Measurements from ENCODE around the gene VDAC2. TPM values are rescaled to one million over a fixed set of nuclear protein-coding genes. Genes with fewer than 3 reads are reported as not detected.
"Not testable (repeated sequence)": the region's sequence is repeated elsewhere in the genome, so short reads cannot be mapped to it uniquely, and the experiment has no call there.

The VDAC2 gene
- total RNA-seq, 2 experiments from 2014 or later, result 193 TPM

DNA sequence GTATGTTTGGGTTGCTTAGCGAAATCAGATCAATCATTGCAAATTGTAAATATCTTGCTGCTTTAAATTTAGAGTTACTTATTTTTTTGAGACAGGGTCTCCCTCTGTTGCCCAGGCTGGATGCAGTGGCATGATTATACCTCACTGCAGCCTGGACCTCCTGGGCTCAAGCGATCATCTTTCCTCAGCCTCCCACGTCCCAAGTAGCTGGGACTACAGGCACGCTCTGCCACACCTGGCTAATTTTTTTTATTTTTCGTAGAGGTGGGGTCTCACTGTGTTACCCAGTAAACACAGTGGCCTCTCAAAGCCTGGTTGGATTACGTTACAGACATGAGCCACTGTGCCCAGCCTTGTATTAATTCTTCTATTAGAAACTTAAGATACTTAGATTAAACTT, 1.7 kb downstream of the VDAC2 start:
- Mint-ChIP-seq H3K27ac (no peak overlapping the region), H3K9me3 (no peaks in the 10 kb centered on the region), H3K36me3 (ENCODE audit: low read depth) (peaks cover 38% of the 10 kb centered on the region), H3K4me3 (peak overlapping the region; percentile 100), H3K27me3 (ENCODE audit: low read depth) (no peaks in the 10 kb centered on the region), H3K4me1 (ENCODE audit: low read depth) (peaks cover 53% of the 10 kb centered on the region)
- intact Hi-C loops (cut with micrococcal nuclease), result no loop called here
- no peak for DNase-seq
- CTCF ChIA-PET, result interaction anchor here (0.6 to 5.4 kb wide), 4 partner anchors 18 to 1045 kb away, joined by 4 to 38 read pairs (median 20); partner anchors contain the start of gene COMTD1

DNA sequence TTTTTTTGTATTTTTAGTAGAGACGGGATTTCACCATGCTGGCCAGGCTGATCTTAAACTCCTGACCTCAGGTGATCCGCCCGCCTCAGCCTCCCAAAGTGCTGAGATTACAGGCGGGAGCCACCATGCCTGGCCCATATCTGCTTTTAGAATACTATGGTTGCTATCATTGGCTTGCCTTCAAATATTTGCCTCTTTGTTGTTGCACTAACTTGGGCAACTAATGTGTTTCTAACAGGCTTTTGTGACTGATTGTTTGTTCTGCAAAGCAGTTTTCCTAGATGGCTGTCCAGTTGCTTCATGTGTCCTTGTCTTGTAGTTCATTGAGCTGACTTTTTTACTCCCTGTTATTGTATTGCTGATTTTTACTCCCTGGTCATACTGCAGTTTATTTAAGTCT, 9.7 kb downstream of the VDAC2 start:
- Mint-ChIP-seq H3K27ac (peak overlapping the region; percentile 50), H3K9me3 (no peaks in the 10 kb centered on the region), H3K4me1 (ENCODE audit: low read depth) (peaks cover 55% of the 10 kb centered on the region), H3K4me3 (no peak overlapping the region), H3K36me3 (ENCODE audit: low read depth) (peaks cover 43% of the 10 kb centered on the region), H3K27me3 (ENCODE audit: low read depth) (no peaks in the 10 kb centered on the region)
- intact Hi-C loops (cut with micrococcal nuclease), result no loop called here
- CTCF ChIA-PET, result interaction anchor here (0.7 kb wide), 1 partner anchor 10 kb away, joined by 3 read pairs; no protein-coding TSS in a partner anchor
- no peak for DNase-seq

DNA sequence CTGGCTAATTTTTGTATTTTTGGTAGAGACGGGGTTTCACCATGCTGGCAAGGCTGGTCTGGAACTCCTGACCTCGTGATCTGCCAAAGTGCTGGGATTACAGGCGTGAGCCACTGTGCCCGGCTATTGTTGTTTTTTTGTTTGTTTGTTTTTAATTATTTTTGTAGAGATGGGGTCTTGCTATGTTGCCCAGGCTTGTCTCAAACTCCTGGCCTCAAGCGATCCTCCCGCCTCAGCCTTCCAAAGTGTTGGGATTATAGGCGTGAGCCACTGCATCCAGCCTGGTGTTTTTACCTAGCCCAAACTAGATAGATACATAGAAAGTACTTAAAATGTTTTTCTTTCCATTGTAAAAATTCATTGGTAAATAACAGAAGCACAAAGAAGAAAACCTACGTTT, 10.9 kb downstream of the VDAC2 start:
- CTCF ChIA-PET, result interaction anchor here (1.0 kb wide), 1 partner anchor 10 kb away, joined by 3 read pairs; no protein-coding TSS in a partner anchor
- Mint-ChIP-seq H3K4me1 (ENCODE audit: low read depth) (peaks cover 56% of the 10 kb centered on the region), H3K36me3 (ENCODE audit: low read depth) (peaks cover 44% of the 10 kb centered on the region)
- H3K27me3 Mint-ChIP-seq (ENCODE audit: low read depth); H3K4me3 Mint-ChIP-seq; DNase-seq; H3K9me3 Mint-ChIP-seq; intact Hi-C loops (cut with micrococcal nuclease); H3K27ac Mint-ChIP-seq: not testable (repeated sequence)

DNA sequence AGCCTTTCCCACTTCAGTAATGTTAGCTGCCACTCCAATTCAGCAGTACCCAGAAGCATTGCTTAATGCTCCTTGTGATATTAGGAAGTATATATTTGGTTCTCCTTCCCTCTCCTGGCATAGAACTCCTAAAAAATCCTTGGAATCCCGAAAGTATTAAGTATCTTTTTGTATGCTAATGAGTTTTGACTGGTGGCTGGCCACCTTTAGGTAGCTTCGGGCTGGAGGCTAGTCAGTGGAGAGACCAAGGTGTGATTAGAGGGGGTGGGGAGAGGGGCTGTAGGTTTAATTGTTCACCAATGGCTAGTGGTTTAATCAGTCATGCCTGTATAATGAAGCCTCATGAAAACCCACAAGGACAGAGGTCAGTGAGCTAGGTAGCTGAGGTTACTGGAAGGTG, 12.9 kb downstream of the VDAC2 start:
- DNase-seq, result no peak
- CTCF ChIA-PET, result interaction anchor here (0.8 to 1.6 kb wide), 3 partner anchors 11 to 112 kb away, joined by 3 to 5 read pairs (median 5); partner anchors contain the start of genes COMTD1 and SAMD8
- peak overlapping the region; percentile 36 for H3K27ac Mint-ChIP-seq
- H3K27me3 Mint-ChIP-seq (ENCODE audit: low read depth), result no peaks in the 10 kb centered on the region
- H3K4me3 Mint-ChIP-seq, result no peak overlapping the region
- H3K9me3 Mint-ChIP-seq, result no peaks in the 10 kb centered on the region
- H3K4me1 Mint-ChIP-seq (ENCODE audit: low read depth), result peaks cover 58% of the 10 kb centered on the region
- intact Hi-C loops (cut with micrococcal nuclease), result no loop called here
- peaks cover 43% of the 10 kb centered on the region for H3K36me3 Mint-ChIP-seq (ENCODE audit: low read depth)

DNA sequence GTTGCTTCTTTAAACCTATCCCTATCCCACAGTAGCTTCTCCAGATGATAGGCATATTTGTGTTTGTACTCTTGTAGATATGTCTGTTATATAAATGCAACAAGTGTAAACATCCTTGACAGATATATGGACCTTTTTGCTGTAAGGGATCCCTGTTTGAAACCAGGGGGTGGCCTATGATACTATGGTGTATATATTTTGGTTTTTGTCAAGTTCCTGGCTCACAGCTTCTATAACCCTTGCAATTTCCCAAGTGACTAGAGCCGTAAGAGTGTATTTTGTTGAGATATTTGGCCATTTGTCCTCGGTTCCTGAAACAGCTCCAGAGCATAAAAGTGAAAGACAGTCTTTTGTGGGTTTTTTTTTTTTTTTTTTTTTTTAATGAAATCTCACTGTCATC, 15.5 kb downstream of the VDAC2 start:
- no peak for DNase-seq
- peaks cover 62% of the 10 kb centered on the region for H3K4me1 Mint-ChIP-seq (ENCODE audit: low read depth)
- H3K36me3 Mint-ChIP-seq (ENCODE audit: low read depth), result peaks cover 40% of the 10 kb centered on the region
- no peaks in the 10 kb centered on the region for H3K9me3 Mint-ChIP-seq
- H3K27ac Mint-ChIP-seq, result peak overlapping the region; percentile 61
- H3K4me3 Mint-ChIP-seq, result no peak overlapping the region
- no peaks in the 10 kb centered on the region for H3K27me3 Mint-ChIP-seq (ENCODE audit: low read depth)
- CTCF ChIA-PET, result interaction anchor here (0.9 to 2.4 kb wide), 4 partner anchors 9 to 38 kb away, joined by 3 to 10 read pairs (median 6); partner anchors contain the start of genes COMTD1 and VDAC2
- intact Hi-C loops (cut with micrococcal nuclease), result no loop called here

DNA sequence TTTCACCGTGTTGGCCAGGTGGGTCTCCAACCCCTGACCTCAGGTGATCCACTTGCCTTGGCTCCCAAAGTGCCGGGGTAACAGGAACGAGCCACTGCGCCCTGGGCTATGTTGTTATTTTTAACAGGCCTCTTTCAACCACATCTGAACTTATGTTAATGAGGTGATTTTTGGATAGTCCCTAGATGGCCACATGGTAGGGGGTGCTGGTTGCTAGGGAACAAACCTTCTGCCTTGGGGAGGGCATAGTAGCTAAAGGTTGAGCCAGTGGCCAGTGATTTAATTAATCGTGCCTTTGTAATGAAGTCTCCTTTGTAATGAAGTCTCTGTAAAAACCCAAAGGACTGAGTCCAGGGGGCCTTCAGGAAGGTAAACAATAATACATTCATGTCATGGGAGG, 16.1 kb downstream of the VDAC2 start:
- H3K27me3 Mint-ChIP-seq (ENCODE audit: low read depth), result no peaks in the 10 kb centered on the region
- DNase-seq, result no peak
- H3K27ac Mint-ChIP-seq, result peak overlapping the region; percentile 65
- CTCF ChIA-PET, result interaction anchor here (0.9 to 2.4 kb wide), 5 partner anchors 8 to 983 kb away, joined by 3 to 10 read pairs (median 5); partner anchors contain the start of genes COMTD1 and VDAC2
- H3K4me1 Mint-ChIP-seq (ENCODE audit: low read depth), result peaks cover 61% of the 10 kb centered on the region
- H3K36me3 Mint-ChIP-seq (ENCODE audit: low read depth), result peaks cover 45% of the 10 kb centered on the region
- H3K4me3 Mint-ChIP-seq, result no peak overlapping the region
- no peaks in the 10 kb centered on the region for H3K9me3 Mint-ChIP-seq
- intact Hi-C loops (cut with micrococcal nuclease), result no loop called here

DNA sequence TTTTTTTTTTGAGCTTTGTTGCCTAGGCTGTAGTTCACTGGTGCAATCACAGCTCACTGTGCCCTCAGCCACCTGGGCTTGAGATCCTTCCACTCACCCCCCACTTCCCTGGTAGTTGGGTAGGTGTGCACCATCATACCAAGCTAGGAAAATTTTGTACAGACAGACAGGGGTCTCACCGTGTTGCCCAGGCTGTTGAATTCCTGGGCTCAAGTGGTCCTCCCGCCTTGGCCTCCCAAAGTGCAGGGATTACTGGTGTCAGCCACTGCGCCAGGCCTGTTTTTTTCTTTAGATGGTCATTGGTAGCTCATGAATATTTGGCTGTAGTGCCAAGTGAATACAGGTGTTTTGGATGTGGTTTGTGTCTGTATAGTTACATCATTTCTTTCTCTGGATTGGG, 17.7 kb downstream of the VDAC2 start:
- intact Hi-C loops (cut with micrococcal nuclease), result no loop called here
- H3K27ac Mint-ChIP-seq, result peak overlapping the region; percentile 89
- no peaks in the 10 kb centered on the region for H3K27me3 Mint-ChIP-seq (ENCODE audit: low read depth)
- CTCF ChIA-PET, result interaction anchor here (0.7 to 1.3 kb wide), 4 partner anchors 9 to 40 kb away, joined by 3 to 4 read pairs (median 3); no protein-coding TSS in a partner anchor
- no peak overlapping the region for H3K4me3 Mint-ChIP-seq
- no peak for DNase-seq
- peaks cover 47% of the 10 kb centered on the region for H3K36me3 Mint-ChIP-seq (ENCODE audit: low read depth)
- peaks cover 54% of the 10 kb centered on the region for H3K4me1 Mint-ChIP-seq (ENCODE audit: low read depth)
- no peaks in the 10 kb centered on the region for H3K9me3 Mint-ChIP-seq

DNA sequence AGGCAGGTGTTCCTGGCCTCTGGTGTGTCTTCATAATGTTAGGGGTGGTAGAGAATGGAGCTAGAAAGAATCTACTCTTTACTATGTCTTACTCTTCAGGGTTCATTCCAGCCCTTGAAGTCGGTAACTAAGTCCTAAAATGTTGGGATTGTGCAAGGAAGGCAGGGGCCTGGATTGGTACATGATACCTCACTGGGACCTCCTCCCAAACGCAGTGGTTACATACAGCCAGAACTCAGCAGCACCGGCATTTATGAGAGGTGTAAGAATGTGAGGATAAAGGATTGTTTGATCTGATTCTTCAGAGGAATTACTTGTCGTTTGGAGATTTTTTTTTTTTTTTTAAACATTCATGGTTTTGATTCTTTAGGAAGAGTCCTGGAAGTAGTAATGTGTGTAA, 18.2 kb downstream of the VDAC2 start:
- CTCF ChIA-PET, result interaction anchor here (0.8 to 1.3 kb wide), 3 partner anchors 13 to 41 kb away, joined by 3 read pairs; no protein-coding TSS in a partner anchor
- no peak for DNase-seq
- peaks cover 54% of the 10 kb centered on the region for H3K4me1 Mint-ChIP-seq (ENCODE audit: low read depth)
- H3K36me3 Mint-ChIP-seq (ENCODE audit: low read depth), result peaks cover 45% of the 10 kb centered on the region
- H3K9me3 Mint-ChIP-seq, result no peaks in the 10 kb centered on the region
- no peaks in the 10 kb centered on the region for H3K27me3 Mint-ChIP-seq (ENCODE audit: low read depth)
- peak overlapping the region; percentile 89 for H3K27ac Mint-ChIP-seq
- intact Hi-C loops (cut with micrococcal nuclease), result no loop called here
- H3K4me3 Mint-ChIP-seq, result no peak overlapping the region

DNA sequence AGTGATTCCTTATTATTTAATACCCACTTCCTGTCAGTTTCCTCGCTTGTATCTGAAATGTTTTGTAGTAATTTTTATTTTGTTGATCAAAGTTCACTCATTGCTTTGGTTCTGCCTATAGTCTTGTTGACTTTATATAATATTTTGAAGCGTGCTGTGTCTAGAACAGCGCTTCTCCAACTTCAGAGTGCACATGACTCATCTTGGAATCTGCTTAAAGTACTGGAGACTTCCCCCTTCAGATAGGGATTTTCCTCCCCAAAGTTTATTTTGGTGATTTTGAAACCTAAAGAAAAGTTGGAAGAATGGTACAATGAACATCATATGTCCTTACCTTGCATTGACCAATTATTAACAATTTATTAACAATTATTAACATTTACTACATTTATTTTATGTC, 19.4 kb downstream of the VDAC2 start:
- intact Hi-C loops (cut with micrococcal nuclease), result loop anchor here (1.0 to 10.0 kb wide), 6 partner anchors 20 to 1355 kb away; partner anchors contain the start of genes CAMK2G, SAMD8 and VDAC2
- CTCF ChIA-PET, result interaction anchor here (0.6 to 3.0 kb wide), 10 partner anchors 9 to 1003 kb away, joined by 3 to 42 read pairs (median 4); partner anchors contain the start of gene VDAC2
- Mint-ChIP-seq H3K9me3 (no peaks in the 10 kb centered on the region), H3K27ac (peak overlapping the region; percentile 89), H3K27me3 (ENCODE audit: low read depth) (no peaks in the 10 kb centered on the region), H3K36me3 (ENCODE audit: low read depth) (peaks cover 38% of the 10 kb centered on the region), H3K4me3 (no peak overlapping the region), H3K4me1 (ENCODE audit: low read depth) (peaks cover 42% of the 10 kb centered on the region)
- DNase-seq, result no peak

DNA sequence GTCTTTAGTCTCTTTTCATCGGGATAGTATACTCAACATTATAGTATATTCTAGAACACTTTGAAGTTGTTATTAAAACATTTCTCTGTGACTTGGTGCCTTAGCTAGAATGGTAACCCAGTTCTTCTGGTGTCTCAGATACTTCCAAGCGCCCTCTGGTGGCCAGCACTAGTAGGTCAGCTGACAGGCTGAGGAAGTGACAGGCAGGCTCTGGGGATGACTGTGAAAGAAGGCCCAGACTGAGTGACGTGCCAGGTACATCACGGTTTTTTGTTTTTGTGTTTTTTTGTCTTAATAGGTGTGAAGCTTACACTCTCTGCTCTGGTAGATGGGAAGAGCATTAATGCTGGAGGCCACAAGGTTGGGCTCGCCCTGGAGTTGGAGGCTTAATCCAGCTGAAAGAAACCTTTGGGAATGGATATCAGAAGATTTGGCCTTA, 20.0 kb downstream of the VDAC2 start:
- no peak overlapping the region for H3K4me3 Mint-ChIP-seq
- H3K27ac Mint-ChIP-seq, result peak overlapping the region; percentile 95
- DNase-seq, result peak; percentile 99
- H3K4me1 Mint-ChIP-seq (ENCODE audit: low read depth), result peaks cover 36% of the 10 kb centered on the region
- peaks cover 34% of the 10 kb centered on the region for H3K36me3 Mint-ChIP-seq (ENCODE audit: low read depth)
- H3K9me3 Mint-ChIP-seq, result no peaks in the 10 kb centered on the region
- intact Hi-C loops (cut with micrococcal nuclease), result loop anchor here (1.0 to 10.0 kb wide), 6 partner anchors 20 to 1356 kb away; partner anchors contain the start of genes CAMK2G, SAMD8 and VDAC2
- no peaks in the 10 kb centered on the region for H3K27me3 Mint-ChIP-seq (ENCODE audit: low read depth)
- CTCF ChIA-PET, result interaction anchor here (0.5 to 3.0 kb wide), 12 partner anchors 9 to 966 kb away, joined by 3 to 42 read pairs (median 3); partner anchors contain the start of gene VDAC2

DNA sequence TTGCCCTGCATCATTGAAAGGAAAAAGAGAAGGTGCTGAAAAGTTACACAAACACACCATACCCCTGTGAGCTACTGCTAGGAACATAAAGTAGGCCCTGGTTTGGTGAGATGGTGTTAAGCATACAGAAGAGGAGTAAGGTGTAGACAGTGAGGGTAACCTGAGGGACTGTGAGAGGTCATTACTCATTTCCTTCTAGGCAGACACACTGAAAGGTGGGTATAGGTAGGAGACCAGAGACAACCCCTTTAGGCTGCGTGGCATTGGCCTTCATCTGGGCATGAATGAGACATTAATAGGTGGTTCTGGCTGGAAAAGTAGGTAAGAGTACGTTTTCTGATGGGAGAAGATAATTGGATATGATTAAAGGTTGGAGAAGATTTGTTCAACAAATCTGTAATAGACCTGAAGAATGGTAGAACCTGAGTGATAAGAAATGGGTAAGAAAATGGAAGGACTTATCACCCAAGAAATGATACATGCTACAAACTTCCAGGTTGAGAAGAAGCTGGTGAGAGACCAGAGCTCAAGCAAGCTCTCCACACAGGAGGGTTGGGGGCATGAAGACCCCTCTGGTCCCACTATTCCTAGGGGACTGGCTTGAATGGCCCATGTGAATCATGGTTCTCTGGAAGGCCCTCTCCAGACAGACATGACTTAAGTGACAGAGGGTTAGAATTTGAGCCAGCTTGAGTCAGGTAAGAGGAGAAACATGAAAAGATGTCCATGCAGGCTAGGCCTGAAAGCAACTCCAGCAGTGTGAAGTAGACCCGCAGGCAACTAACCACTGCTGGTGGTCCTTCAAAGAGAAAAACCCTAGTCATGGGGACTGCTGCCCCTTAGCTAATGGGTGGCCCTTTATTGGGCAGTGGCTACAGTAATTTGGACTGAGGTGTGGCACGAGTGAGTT, 21.3 kb downstream of the VDAC2 start:
- Mint-ChIP-seq H3K9me3 (no peaks in the 10 kb centered on the region), H3K27me3 (ENCODE audit: low read depth) (no peaks in the 10 kb centered on the region), H3K27ac (peak overlapping the region; percentile 28), H3K4me1 (ENCODE audit: low read depth) (peaks cover 35% of the 10 kb centered on the region), H3K4me3 (no peak overlapping the region), H3K36me3 (ENCODE audit: low read depth) (peaks cover 26% of the 10 kb centered on the region)
- intact Hi-C loops (cut with micrococcal nuclease), result loop anchor here (10.0 kb wide), 2 partner anchors 357 to 1357 kb away; partner anchors contain the start of gene CAMK2G
- DNase-seq, result no peak
- CTCF ChIA-PET, result interaction anchor here (0.6 to 3.0 kb wide), 8 partner anchors 10 to 123 kb away, joined by 3 to 42 read pairs (median 4); partner anchors contain the start of gene VDAC2
